Spleen (tissue), 11 donors: ENCODE measurements around the gene ALKBH1. TPM values are rescaled to one million over a fixed set of nuclear protein-coding genes. Genes with fewer than 3 reads are reported as not detected.

Source experiments
- DNase-seq: peaks from one replicate; pipeline ENCODE4 v3.0.0-alpha.2; 2020
- H3K27ac ChIP-seq, 8 donors: fragments of 200-600 bp; sonication (generic) in 7 of 8; 1 replicate in 4 of 8; 2 replicates in 4 of 8; pipeline versions ENCODE4 v1.5.0 to v1.8.0; 2016 to 2021; ENCODE audit warnings: inconsistent platforms in 4 of 8, mild to moderate bottlenecking in 4 of 8, moderate library complexity in 1 of 8
- H3K27me3 ChIP-seq, 7 donors: fragments of 200-600 bp; sonication (generic) in 6 of 7; replicated peaks in 1 of 7; 1 replicate in 4 of 7; 2 replicates in 3 of 7; pipeline versions ENCODE4 v1.5.0 to v1.8.0; 2016 to 2021; ENCODE audit warnings: inconsistent platforms in 3 of 7, mild to moderate bottlenecking in 1 of 7
- H3K36me3 ChIP-seq, 6 donors: fragments of 200-600 bp; sonication (generic) in 5 of 6; 1 replicate in 4 of 6; 2 replicates in 2 of 6; pipeline versions ENCODE4 v1.5.0 to v1.8.0; 2016 to 2021; ENCODE audit warnings: inconsistent platforms in 2 of 6
- H3K4me1 ChIP-seq, 6 donors: fragments of 200-600 bp; sonication (generic) in 5 of 6; 1 replicate in 3 of 6; 2 replicates in 3 of 6; pipeline versions ENCODE4 v1.5.0 to v1.8.0; 2016 to 2021; ENCODE audit warnings: inconsistent platforms in 3 of 6
- H3K4me3 ChIP-seq, 8 donors: fragments of 200-600 bp; sonication (generic) in 7 of 8; 1 replicate in 4 of 8; 2 replicates in 4 of 8; pipeline versions ENCODE4 v1.5.0 to v1.8.0; 2016 to 2021; ENCODE audit warnings: inconsistent platforms in 4 of 8, mild to moderate bottlenecking in 4 of 8, moderate library complexity in 2 of 8
- H3K9me3 ChIP-seq, 8 donors: fragments of 200-600 bp; sonication (generic) in 7 of 8; 1 replicate in 4 of 8; 2 replicates in 4 of 8; pipeline versions ENCODE4 v1.5.0 to v1.8.0; 2016 to 2021; ENCODE audit warnings: inconsistent platforms in 4 of 8
- CTCF ChIP-seq, 11 experiments: fragments of 200-600 bp in 7 of 11; fragments of 450-650 bp in 4 of 11; sonication (generic) in 4 of 11; IDR thresholded peaks in 8 of 11; conservative IDR thresholded peaks in 3 of 11; 1 replicate in 7 of 11; 2 replicates in 4 of 11; pipeline versions ENCODE4 v1.4.0 to v1.8.0; 2016 to 2021; ENCODE audit warnings: antibody characterized with exemption in 11 of 11, inconsistent platforms in 4 of 11, mild to moderate bottlenecking in 1 of 11
- POLR2A ChIP-seq, 3 donors: fragments of 450-650 bp; IDR thresholded peaks; one replicate each; pipeline ENCODE4 v1.5.1; 2017; ENCODE audit warnings: antibody characterized with exemption in 3 of 3, mild to moderate bottlenecking in 1 of 3
- POLR2AphosphoS5 ChIP-seq, 3 donors: sonication (generic); formaldehyde crosslinking; IDR thresholded peaks; one replicate each; pipeline ENCODE4 v1.5.1; 2017; ENCODE audit warnings: antibody characterized with exemption in 3 of 3
- WGBS, 5 donors: extraction: QIAGEN DNeasy Blood & Tissue Kit in 3 of 5; methylation state at CpG; one replicate each; pipeline versions ENCODE4 v1.1.5 to v1.1.7; 2013 to 2018; 5-methylcytosine and 5-hydroxymethylcytosine counted together
- intact Hi-C: fragments of 100-400 bp; cut with DNase I; formaldehyde crosslinking; loops from one replicate; pipeline ENCODE4 v1.15.0; 2023; ENCODE audit warnings: low total_unique reads
- polyA plus RNA-seq, 3 donors: library from polyadenylated mRNA; stranded (reverse); fragments of 200-250 nt; gene quantifications; one replicate each; pipeline ENCODE4 v1.2.1, GENCODE V29; 2013
- total RNA-seq, 7 donors: library from RNA; depleted of rRNA in 3 of 7; stranded (reverse); fragments of >200 nt in 3 of 7; fragmentation: NEBNext Ultra II Directional in 4 of 7; extraction: Animal tissue kit (Norgen Biotek cat#: 25700) in 4 of 7; gene quantifications; one replicate each; pipeline versions ENCODE4 v1.1.0 to v1.2.1, GENCODE V29; 2016 to 2021
- donor health status: healthy with polysubstance abuse.
- donor health status: DM: no; HTN: no; CAD: no; lungs with moderate emphysema.
- donor health status: DM: no; HTN: no; CAD: no.
- donor health status: Bipolar disorder and iron deficiency.
- donor health status: healthy.
- donor health status: DM: no; HTN: no; CAD: no.
- donor health status: DM: yes; HTN: yes; CAD: no.

ALKBH1 gene
- total and polyA plus RNA-seq, 10 donors, result 7.7 to 17.7 (median 11.2) TPM

- DNase-seq, result no peak
- intact Hi-C loops, result no loop called here
- Histone ChIP-seq H3K27ac (peak overlapping the region; percentile 78 to 96 (median 90)), H3K36me3 (no peaks in the 10 kb centered on the region), H3K4me1 (peaks cover 5 to 33% (median 21%) of the 10 kb centered on the region in 6 donors), H3K4me3 (peak overlapping the region; percentile 23 to 79 (median 50)), H3K9me3 (peaks cover 0 to 9% (median 0%) of the 10 kb centered on the region in 8 donors), H3K27me3 (no peaks in the 10 kb centered on the region)
- 55 to 75% (median 58%) methylated on average over 7 of the region's 7 CpGs for WGBS, 5 donors
- TF ChIP-seq CTCF (IDR thresholded peaks at IDR 0.05 in 8 of 11, conservative IDR thresholded peaks at IDR 0.05 in 3 of 11) (no peak), POLR2AphosphoS5 (IDR thresholded peaks at IDR 0.05) (no peak), POLR2A (IDR thresholded peaks at IDR 0.05) (no peak)
Observed at GRCh38 chr14:77642407-77642806, 65.4 kb downstream of the ALKBH1 start.

- no peak for TF ChIP-seq CTCF (IDR thresholded peaks at IDR 0.05 in 8 of 11, conservative IDR thresholded peaks at IDR 0.05 in 3 of 11)
- TF ChIP-seq POLR2A (IDR thresholded peaks at IDR 0.05), result no peak
- peak; percentile 83 to 89 (median 83) for TF ChIP-seq POLR2AphosphoS5 (IDR thresholded peaks at IDR 0.05)
- intact Hi-C loops, result no loop called here
Observed at GRCh38 chr14:77641534-77642341, 66.1 kb downstream of the ALKBH1 start.

GRCh38 chr14:77640756-77641533 lies 66.9 kb downstream of the ALKBH1 start:
- intact Hi-C loops, result no loop called here
- no peaks in the 10 kb centered on the region for H3K27me3 ChIP-seq
- 51 to 61% (median 55%) methylated on average over 16 of the region's 16 CpGs for WGBS, 5 donors
- peaks cover 0 to 5% (median 0%) of the 10 kb centered on the region in 8 donors for H3K9me3 ChIP-seq
- no peak for DNase-seq
- peaks cover 5 to 33% (median 21%) of the 10 kb centered on the region in 6 donors for H3K4me1 ChIP-seq
- no peaks in the 10 kb centered on the region for H3K36me3 ChIP-seq
- peak overlapping the region; percentile 78 to 96 (median 90) for H3K27ac ChIP-seq
- TF ChIP-seq POLR2AphosphoS5 (IDR thresholded peaks at IDR 0.05) (no peak), POLR2A (IDR thresholded peaks at IDR 0.05) (no peak), CTCF (IDR thresholded peaks at IDR 0.05 in 8 of 11, conservative IDR thresholded peaks at IDR 0.05 in 3 of 11) (no peak)
- H3K4me3 ChIP-seq, result peak overlapping the region in 7 of 8 donors; percentile 42 to 79 (median 51)

More at GRCh38 chr14:77641534-77642341, 66.1 kb downstream of the ALKBH1 start:
- Histone ChIP-seq H3K36me3 (no peaks in the 10 kb centered on the region), H3K27me3 (no peaks in the 10 kb centered on the region), H3K9me3 (peaks cover 0 to 5% (median 0%) of the 10 kb centered on the region in 8 donors), H3K4me1 (peaks cover 5 to 33% (median 21%) of the 10 kb centered on the region in 6 donors), H3K27ac (peak overlapping the region; percentile 78 to 96 (median 90)), H3K4me3 (peak overlapping the region; percentile 23 to 79 (median 50))
- 3 to 23% (median 6%) methylated on average over 46 to 47 of the region's 47 CpGs for WGBS, 5 donors
- DNase-seq, result peak; percentile 92
